GM19324 (cell line): ENCODE data around the gene PITPNC1.
"Not testable (repeated sequence)": the region's sequence is repeated elsewhere in the genome, so short reads cannot be mapped to it uniquely, and the experiment has no call there.

Source experiments
- ATAC-seq: cut with Tn5 transposase; IDR thresholded peaks from one replicate; pipeline ENCODE4 v1.9.1; 2021; ENCODE audit warnings: mild to moderate bottlenecking, moderate library complexity; ENCODE audit not compliant: unreplicated experiment, low FRiP score

Gene PITPNC1

DNA sequence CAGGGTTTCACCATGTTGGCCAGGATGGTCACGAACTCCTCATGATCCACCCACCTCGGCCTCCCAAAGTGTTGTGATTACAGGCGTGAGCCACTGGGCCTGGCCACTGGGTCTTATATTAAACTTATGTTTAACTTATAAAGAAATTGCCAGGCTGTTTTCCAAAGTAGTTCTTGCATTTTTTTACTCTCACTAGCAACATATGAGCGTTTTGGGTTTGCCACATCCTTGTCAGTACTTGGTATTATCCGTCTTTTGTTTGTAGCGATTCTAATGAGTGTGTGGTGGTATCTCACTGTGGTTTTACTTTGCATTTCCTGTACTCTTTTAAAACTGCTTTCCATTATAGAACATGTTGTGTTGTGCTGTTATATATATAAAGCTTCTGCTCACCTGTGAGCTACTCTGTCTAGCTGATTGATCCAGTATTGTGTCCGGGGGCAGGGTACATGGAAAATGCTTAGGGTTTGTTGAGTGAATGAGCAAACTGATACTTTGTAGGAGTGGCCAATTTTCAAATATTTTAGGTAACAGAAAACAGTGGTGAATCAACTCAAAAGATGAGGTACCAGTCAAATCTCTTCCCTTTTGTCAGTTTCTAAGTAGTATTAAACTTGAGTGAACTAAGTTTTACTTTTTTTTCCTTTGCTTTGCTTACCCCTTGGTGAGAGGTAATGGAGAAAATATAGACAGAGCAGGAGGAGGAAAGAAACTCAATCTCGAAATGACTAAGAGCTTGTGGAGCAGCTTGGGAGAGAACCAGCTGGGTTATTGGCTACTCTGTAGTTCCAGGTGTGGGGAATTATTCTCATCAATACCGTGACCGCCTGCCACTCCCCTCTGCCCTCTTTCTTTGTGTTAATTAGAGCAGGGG is 75.8 kb downstream of the PITPNC1 start:
- no peak for ATAC-seq

DNA sequence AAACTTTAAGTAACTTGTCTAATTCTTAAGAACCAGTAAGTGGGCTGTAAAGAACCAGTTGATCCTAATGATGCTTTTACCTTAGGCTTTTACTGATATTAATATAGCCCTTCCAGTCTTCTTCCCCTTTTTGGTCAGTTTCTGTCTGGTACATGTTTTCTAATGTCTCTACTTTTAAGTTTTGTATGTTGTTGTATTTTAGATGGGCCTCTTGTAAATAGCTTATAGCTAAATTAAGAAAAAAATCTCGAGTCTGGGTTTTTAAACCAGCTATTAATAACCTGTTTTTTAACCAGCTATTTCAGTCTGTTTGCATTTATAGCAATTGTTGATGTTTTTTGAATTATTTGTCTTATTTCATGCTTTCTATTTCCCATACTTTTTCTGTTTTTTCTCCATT is 79.0 kb downstream of the PITPNC1 start:
- ATAC-seq = no peak

DNA sequence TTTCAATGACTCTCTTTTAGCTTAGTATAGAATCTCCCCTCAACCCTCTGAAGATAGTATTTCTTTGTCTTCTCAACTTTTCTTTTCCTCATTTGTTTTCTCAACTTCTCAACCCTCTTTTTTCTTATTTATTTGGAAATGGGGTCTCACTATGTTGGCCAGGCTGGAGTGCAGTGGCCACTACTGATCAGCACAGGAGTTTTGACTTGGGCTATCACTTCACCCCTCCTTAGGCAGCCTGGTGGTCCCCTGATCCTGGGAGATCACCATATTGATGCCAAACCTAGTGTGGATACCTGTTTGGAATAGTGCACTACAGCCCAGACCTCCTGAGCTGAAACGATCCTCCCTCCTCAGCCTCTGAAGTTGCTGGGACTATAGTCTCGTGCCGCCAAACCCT is 79.8 kb downstream of the PITPNC1 start:
- no peak for ATAC-seq

DNA sequence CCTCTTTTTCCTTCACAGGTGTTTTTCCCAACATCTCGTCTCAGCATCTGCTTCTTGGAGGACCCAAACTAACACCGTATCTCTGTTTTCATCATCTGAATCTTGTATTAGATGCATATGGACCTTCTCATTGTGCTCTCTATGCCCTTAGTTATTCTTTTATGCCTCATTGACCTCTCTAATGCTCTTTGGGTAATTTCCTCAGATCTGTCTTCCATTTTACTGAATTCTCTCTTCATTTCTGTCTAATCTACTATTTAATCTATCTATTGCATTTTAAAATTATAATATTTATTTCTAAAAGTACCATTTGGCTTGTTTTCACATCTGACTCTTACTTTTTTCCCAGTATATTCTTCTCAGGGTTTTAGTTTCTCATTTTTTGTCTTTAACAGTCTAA is 81.1 kb downstream of the PITPNC1 start:
- no peak for ATAC-seq

DNA sequence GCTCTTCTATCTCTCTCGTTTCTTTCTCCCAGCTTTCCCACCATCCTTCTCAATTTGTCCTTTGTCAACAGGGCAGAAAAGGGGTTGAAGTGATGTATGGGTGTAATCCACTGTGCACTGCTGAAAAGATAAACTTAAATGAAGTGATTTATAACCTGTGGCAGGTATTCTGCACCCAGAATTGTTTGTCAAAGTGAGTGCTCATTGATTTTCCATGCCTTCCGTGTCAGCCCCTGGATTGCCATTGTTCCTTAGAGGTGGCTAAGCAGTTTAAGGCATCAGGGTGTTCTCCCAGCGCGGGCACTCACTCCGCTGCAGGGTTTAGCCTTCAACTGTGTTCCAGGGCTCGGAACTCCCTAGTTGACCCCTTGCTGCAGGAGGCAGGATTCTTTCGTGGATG is 82.9 kb downstream of the PITPNC1 start:
- ATAC-seq = no peak

DNA sequence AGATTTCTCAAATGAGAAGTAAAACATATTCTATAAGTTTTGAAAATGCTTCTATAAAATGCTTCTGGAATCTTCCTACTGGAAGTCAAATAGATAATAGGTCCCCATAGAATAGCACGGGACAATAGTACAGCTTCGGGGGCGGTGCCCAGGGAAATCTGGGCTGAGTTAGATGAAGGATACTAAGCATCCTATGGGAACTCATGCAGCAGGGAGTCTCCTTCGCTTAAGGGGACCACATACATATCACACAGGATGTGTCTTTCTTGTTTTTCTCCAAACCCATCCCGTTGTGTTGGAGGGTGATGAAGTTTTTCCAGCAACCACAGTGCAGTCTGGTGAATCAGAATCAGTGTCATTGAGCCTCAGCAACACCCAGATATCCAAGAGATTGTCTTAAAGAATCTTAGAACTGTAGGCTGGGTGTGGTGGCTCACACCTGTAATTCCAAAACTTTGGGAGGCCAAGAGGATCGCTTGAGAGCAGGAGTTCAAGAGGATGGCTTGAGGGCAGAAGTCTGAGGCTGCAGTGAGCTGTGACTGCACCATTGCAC is 84.2 kb downstream of the PITPNC1 start:
- no peak for ATAC-seq

DNA sequence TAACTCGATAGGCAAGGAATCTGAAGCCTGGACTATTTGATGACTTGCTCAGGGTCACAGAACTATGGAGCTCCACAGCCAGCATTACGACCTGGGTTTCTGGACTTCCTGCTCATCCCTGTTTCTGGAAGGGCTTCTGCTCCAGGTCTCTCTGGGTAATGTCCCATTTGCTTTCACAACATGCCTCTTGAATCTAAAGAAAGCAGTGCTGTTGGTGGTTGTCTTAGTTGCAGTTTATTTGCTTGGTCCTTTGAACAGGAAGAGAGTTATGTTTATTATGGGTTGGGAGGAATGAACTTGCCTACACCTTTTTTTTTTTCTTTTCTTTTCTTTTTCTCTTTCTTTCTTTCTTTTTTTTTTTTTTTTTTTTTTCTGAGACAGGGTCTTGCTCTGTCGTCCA is 84.8 kb downstream of the PITPNC1 start:
- ATAC-seq = no peak

DNA sequence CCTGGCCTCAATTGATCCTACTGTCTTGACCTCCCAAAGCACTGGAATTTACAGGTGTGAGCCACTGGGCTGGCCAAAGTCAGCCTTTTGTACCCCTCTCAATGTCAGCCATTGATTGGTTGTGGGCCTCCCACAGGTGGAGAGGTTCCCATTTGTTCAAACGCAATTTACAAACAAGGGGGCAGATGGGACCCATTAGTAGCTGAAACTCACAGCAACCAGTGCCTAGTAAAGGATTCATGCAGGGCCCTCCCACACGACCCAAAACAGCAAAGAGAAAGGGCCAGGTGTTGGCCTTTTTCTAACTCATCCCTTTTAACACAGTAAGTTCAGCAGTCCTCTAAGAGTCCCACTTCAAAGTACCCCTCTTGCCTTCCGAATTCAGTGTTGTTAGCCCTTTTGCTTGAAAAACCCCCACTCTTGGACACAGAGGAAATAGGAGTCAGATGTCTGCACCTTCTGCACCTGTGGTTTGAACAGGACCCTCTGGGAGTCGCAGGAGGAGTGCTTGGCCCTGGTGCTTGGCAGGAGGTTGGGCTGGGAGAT is 89.2 kb downstream of the PITPNC1 start:
- no peak for ATAC-seq

DNA sequence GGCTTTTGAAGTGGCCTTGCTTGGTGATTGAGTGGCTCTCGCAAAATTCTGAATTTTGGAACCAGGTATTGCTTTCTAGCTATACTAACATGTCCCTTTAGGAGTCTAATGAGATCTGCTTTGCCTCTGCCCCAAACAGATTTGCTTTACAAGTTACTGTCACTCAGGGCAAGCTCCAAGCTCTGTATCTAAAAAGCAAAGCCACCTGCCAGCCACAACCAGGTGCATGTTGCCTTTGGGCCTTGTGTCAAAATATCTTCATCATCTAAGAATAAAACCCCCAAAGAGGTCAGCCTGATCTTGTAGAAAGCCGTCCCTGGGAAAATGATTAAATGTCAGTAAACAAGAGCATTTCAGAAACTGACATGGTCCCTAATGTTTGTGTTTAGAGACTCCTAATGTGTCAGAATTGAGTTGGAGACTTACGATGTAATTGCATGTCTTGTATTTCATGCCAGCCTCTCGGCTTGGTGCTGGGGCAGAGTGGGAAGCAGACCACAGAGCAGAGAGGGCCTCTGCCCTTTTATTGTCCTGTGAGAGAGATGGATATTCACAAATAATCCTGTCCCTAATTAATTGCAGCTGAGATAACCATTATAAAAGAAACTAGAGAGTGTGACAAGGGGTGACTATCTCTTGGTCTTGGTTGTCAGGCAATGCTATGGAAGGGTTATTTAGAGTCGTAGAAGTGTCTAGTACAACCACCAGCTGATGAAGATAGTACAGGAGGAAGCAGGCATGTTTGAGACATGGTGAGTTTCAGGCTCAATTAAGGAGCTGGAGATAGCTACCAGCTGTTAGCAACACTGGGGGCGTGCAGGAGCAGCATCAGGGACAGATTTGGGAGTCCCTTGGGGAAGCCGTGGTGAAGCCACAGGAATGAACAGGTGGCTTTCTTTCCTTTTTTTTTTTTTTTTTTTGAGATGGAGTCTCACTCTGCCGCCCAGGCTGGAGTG is 90.7 kb downstream of the PITPNC1 start:
- no peak for ATAC-seq

DNA sequence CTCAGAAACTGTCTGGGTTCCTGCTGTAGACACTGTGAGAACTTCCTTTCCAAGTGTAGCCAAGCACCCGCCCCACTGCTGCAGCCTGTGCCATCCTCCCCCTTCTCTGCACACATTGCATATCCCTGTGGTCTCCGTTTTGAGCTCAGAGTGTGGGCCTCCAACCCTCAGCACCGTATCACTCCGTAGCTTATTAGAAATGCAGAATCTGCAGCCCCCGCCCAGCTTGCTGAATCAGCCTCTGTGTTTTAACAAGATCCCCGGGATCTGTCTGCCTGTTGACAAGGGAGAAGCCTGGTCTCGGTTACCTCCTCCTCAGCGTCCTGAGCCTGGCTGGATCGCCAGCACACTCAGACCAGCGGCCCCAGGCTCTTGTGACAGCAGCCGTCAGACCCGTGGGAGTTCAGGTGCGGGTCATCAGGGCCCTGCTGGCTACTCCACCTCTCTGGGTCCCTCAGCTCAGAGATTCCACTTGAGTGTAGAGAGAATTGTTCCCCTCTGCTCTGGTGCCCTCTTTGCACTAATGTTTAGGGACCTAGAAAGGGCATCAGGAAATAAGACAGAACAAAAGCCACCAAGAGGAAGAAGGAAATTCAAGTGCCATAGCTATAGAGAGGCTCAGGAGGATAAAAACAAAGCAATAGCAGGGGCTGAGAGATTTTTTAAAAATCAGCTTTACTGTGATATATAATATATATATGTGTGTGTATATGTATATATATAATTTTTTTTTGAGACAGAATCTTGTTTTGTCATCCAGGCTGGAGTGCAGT is 92.3 kb downstream of the PITPNC1 start:
- no peak for ATAC-seq

DNA sequence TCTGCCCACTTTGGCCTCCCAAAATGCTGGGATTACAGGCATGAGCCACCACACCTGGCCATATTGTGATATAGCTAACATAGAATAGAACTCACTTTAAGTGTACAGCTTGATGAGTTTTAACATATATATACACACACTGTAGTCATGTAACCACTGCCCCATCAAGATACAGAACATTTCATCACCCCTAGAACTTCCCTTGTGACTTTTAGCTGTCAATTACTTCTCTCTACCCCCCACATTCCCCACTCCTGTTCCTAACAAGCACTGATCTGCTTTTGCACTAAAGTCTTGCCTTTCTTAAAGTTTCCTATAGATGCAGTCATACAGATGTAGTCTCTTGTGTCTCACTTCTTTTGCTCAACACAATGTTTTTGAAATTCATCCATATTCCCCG is 93.1 kb downstream of the PITPNC1 start:
- ATAC-seq = no peak

DNA sequence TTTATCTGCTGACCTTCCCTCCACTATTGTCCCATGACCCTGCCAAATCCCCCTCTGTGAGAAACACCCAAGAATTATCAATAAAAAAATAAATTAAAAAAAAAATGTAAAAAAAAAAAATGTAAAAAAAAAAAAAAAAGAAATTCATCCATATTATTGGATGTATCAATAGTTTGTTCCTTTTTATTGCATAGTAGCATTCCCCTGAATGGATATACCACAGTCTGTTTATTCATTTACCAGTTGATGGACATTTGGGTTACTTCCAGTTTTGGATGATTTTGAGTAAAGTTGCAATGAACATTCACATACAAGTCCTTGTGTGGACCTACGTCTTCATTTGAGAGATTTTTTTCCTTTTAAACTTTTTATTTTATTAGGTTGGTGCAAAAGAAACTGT is 94.0 kb downstream of the PITPNC1 start:
- no peak for ATAC-seq

DNA sequence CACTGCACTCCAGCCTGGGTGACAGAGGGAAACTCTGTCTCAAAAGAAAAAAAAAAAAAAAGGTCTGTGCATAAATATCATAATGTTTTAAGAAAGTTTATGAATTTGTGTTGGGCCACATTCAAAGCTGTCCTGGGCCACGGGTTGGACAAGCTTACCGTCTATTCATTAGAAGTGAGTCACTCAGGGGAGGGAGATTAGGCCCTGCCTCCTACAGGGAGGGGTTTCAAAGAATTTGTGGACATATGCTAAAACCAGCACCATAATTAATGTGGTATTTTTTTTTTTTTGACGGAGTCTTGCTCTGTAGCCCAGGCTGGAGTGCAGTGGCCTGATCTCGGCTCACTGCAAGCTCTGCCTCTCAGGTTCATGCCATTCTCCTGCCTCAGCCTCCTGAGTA is 95.5 kb downstream of the PITPNC1 start:
- not testable (repeated sequence) for ATAC-seq

DNA sequence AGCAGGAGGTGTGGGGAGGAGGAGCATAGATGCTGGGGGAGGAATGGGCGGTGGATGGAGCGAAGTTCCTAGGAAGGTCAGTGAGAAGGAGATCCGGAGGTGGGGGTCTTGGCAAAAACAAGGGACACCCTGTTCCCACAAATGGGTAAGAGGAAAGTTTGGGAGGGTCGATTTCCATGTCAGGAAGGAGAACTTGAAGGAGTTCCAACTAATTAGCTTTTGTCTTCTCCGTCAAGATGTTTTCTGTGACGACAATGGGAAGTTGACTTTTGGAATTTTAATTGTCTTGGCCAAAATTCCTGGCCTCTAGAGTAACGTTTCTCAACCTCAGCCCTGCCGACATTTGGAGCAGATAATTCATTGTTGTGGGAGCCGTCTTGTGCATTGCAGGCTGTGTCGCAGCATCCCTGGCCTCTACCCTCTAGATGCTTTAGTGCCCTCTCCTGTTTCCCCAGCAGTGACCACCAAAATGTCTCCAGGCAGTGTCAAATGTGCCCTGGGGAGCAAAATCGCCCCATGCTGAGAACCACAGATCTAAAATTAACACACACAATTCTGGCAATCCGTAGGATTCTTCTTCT is 97.1 kb downstream of the PITPNC1 start:
- ATAC-seq = no peak

DNA sequence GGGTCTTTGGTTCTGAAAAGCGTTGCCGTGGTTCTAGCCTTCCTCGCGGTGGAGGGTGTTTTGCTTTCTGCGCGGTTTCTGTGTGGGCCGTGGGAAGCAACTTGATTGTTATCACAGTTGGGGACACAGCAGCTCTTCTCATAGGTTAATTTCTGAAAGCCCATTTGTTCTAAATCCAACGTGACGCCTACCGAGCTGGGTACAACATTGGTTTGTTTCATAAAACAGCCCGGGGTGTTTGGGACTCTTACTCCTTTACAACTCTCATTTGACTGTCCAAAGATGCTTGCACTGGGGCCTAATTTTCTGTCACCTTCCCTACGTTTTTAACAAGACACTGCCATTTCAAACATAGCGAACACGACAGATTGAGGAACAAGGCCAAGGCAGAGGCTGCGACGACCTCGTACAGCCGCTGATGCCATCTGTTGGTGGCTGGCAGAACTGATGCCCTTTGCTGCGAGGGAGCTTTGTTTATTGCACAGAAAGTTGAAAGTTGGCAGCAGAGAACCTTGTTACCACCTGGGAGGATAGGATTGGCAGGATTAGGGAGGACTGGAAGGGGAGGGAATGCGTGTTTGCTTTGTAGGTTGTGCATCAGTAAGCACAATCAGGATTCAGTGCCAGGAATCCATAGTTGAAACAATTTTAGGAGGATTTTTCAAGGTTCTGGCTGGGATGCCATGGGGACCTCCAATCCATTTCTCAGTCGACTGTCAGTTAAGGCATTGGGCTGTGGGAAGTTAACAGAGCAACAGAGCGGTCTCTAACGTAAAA is 98.3 kb downstream of the PITPNC1 start:
- no peak for ATAC-seq

DNA sequence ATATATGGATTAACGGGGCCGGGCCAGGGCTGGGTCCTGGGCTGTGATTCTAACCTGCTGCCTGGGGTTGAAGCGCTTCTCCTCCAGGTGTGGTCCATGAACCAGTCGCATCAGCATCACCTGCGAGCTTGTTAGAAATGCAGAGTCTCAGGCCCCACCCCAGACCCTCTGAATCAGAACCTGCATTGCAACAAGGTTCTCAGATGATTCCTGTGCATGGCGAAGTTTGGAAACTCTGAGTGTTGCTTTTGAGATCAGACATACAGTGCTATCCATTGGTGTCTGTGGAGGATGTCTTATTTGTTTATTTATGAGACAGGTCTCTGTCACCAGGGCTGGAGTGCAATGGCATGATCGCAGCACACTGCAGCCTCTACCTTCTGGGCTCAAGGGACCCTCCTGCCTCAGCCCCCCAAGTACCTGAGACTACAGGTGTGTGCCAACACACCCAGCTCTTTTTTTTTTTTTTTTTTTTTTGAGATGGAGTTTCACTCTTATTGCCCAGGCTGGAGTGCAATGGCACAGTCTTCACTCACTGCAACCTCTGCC is 99.8 kb downstream of the PITPNC1 start:
- ATAC-seq = no peak

DNA sequence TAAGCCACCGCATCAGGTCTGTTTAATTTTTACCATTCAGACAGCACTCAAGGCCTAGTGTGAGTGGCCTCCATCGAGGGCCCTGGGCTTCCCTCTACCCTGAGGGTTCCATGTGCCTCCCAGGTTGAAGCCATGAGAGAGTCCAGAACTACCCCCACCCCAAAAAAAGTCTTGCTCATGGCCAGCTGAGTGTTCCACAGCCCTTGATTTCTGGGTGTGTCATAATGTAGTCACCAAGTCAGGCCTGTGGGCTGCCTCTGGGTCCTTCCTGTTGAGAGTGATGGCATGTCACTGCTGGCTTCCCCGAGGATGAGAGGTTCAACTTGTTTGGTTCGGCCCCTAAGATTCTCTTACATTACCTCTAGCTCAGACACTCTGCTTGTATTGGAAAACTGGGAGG is 100.6 kb downstream of the PITPNC1 start:
- no peak for ATAC-seq

DNA sequence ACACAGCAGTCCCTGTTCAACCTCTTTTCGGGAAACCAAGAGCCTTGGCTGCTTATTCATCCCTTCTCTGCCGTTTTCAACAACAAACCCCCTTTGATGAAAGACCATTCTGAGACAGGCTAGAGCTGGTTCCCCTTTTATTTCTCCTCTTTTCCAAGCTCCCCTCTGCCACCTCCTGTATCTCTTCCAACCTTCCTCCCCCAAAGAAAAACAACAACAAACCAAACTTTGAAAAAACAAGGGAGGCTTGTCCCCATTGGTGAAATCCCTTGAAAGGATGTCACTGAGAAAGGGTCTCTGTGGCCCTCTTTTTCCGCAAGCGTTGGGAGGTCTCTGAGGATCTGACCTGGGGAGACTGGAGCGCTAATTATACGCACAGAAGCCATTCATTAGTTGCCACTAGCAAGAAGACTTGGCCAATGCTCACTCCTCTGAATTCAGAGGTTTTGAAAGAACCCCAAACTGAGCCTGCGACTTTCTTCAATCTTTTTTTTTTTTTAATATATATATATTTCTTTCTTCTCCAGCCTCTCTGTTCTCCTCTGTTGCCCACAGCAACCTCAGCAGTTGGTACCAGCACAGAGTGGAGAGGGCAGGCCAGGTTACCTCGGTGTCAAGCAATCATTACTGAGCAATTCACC is 101.4 kb downstream of the PITPNC1 start:
- no peak for ATAC-seq
